DOHH2 (cell line): ENCODE data around the gene FAM83F.

Experiments
- H3F3A ChIP-seq: fragments of 200-600 bp; sonication (generic), shearing (Covaris generic); 2 replicates; pipeline ENCODE4 v1.6.0; 2016; ENCODE audit warnings: antibody characterized with exemption, mild to moderate bottlenecking; ENCODE audit not compliant: control insufficient read depth, insufficient read depth
- H3K27ac ChIP-seq: fragments of 200-600 bp; sonication (generic); 2 replicates; pipeline ENCODE4 v1.5.1; 2014; ENCODE audit warnings: low read depth, mild to moderate bottlenecking, low read length, moderate library complexity
- H3K27me3 ChIP-seq: fragments of 200-600 bp; sonication (generic); 2 replicates; pipeline ENCODE4 v1.6.1; 2014; ENCODE audit warnings: mild to moderate bottlenecking, low read length, mixed read lengths; ENCODE audit not compliant: control insufficient read depth
- H3K36me3 ChIP-seq: fragments of 200-600 bp; sonication (generic); 2 replicates; pipeline ENCODE4 v1.6.1; 2014; ENCODE audit warnings: mild to moderate bottlenecking, low read length, moderate library complexity, mixed read lengths; ENCODE audit not compliant: control insufficient read depth
- H3K4me1 ChIP-seq: fragments of 200-600 bp; sonication (generic); 2 replicates; pipeline ENCODE4 v1.6.1; 2014; ENCODE audit warnings: mild to moderate bottlenecking, low read length, mixed read lengths; ENCODE audit not compliant: control insufficient read depth
- H3K4me2 ChIP-seq: fragments of 200-600 bp; sonication (generic); 2 replicates; pipeline ENCODE4 v1.6.0; 2014; ENCODE audit warnings: mild to moderate bottlenecking, low read length, moderate library complexity
- H3K4me3 ChIP-seq: fragments of 200-600 bp; sonication (generic); 2 replicates; pipeline ENCODE4 v1.5.1; 2014; ENCODE audit warnings: mild to moderate bottlenecking, low read length, mixed read lengths
- H3K79me2 ChIP-seq: fragments of 200-600 bp; sonication (generic); 2 replicates; pipeline ENCODE4 v1.6.1; 2014; ENCODE audit warnings: mild to moderate bottlenecking, low read length, mixed read lengths; ENCODE audit not compliant: control insufficient read depth
- H3K9me2 ChIP-seq: fragments of 200-600 bp; sonication (generic); replicated peaks from 2 replicates; pipeline ENCODE4 v1.6.1; 2014; ENCODE audit warnings: mild to moderate bottlenecking, low read length, mixed read lengths; ENCODE audit not compliant: control insufficient read depth
- H3K9me3 ChIP-seq: fragments of 200-600 bp; sonication (generic); 2 replicates; pipeline ENCODE4 v1.6.1; 2014; ENCODE audit warnings: antibody characterized with exemption, low read length, mixed read lengths; ENCODE audit not compliant: control insufficient read depth, insufficient read depth
- H4K20me1 ChIP-seq: fragments of 200-600 bp; sonication (generic); 2 replicates; pipeline ENCODE4 v1.6.0; 2014; ENCODE audit warnings: low read depth, mild to moderate bottlenecking, antibody characterized with exemption, low read length, moderate library complexity; ENCODE audit not compliant: control insufficient read depth, insufficient read depth
- CTCF ChIP-seq: fragments of 200-600 bp; sonication (generic); IDR thresholded peaks from one replicate; pipeline ENCODE4 v1.5.1; 2014; ENCODE audit warnings: antibody characterized with exemption, mild to moderate bottlenecking, low read depth, low read length; ENCODE audit not compliant: poor library complexity, severe bottlenecking
- EZH2phosphoT487 ChIP-seq: fragments of 200-600 bp; sonication (generic); IDR thresholded peaks from 2 replicates; pipeline ENCODE4 v1.6.1; 2017; ENCODE audit warnings: borderline replicate concordance, mild to moderate bottlenecking, antibody characterized with exemption, low read length, moderate library complexity, mixed read lengths

The FAM83F gene

GRCh38 chr22:40039482-40040115 is 44.8 kb downstream of the FAM83F start:
- Histone ChIP-seq H3K27me3 (peaks cover 30% of the 10 kb centered on the region; the same call in 1 of the 2 replicates), H4K20me1 (no peaks in the 10 kb centered on the region), H3K36me3 (no peaks in the 10 kb centered on the region), H3K4me3 (no peak overlapping the region), H3K27ac (no peak overlapping the region), H3F3A (no peaks in the 10 kb centered on the region), H3K79me2 (no peaks in the 10 kb centered on the region), H3K4me1 (peaks cover 9% of the 10 kb centered on the region), H3K4me2 (no peak overlapping the region), H3K9me2 (no peaks in the 10 kb centered on the region), H3K9me3 (no peaks in the 10 kb centered on the region)
- no peak for TF ChIP-seq CTCF
- TF ChIP-seq EZH2phosphoT487 = no peak

- H3K27me3 ChIP-seq = peaks cover 28% of the 10 kb centered on the region; the same call in 1 of the 2 replicates
- no peaks in the 10 kb centered on the region for H3K9me2 ChIP-seq
- no peak overlapping the region for H3K4me2 ChIP-seq
- no peak overlapping the region for H3K27ac ChIP-seq
- H3K36me3 ChIP-seq = no peaks in the 10 kb centered on the region; the same call in 1 of the 2 replicates
- no peaks in the 10 kb centered on the region for H3K9me3 ChIP-seq
- H4K20me1 ChIP-seq = no peaks in the 10 kb centered on the region
- no peak for TF ChIP-seq CTCF
- TF ChIP-seq EZH2phosphoT487 = no peak
- H3K79me2 ChIP-seq = peaks cover 7% of the 10 kb centered on the region
- H3K4me1 ChIP-seq = peaks cover 10% of the 10 kb centered on the region
- H3K4me3 ChIP-seq = no peak overlapping the region
- H3F3A ChIP-seq = peaks cover 4% of the 10 kb centered on the region
Measured at GRCh38 chr22:40040927-40041326, 46.2 kb downstream of the FAM83F start.

GRCh38 chr22:40041366-40042137 is 46.8 kb downstream of the FAM83F start:
- H4K20me1 ChIP-seq = no peaks in the 10 kb centered on the region
- no peak overlapping the region for H3K4me2 ChIP-seq
- H3K36me3 ChIP-seq = no peaks in the 10 kb centered on the region; the same call in 1 of the 2 replicates
- TF ChIP-seq EZH2phosphoT487 = no peak
- TF ChIP-seq CTCF = no peak
- peaks cover 6% of the 10 kb centered on the region for H3F3A ChIP-seq
- no peaks in the 10 kb centered on the region for H3K9me3 ChIP-seq
- peaks cover 28% of the 10 kb centered on the region; the same call in 1 of the 2 replicates for H3K27me3 ChIP-seq
- H3K9me2 ChIP-seq = no peaks in the 10 kb centered on the region
- peaks cover 13% of the 10 kb centered on the region for H3K79me2 ChIP-seq
- H3K4me1 ChIP-seq = peaks cover 16% of the 10 kb centered on the region
- no peak overlapping the region for H3K27ac ChIP-seq
- no peak overlapping the region for H3K4me3 ChIP-seq
